Right forelimb (tissue), 1 donor: ENCODE data around the gene SPCS2.
"Not testable (repeated sequence)": the region's sequence is repeated elsewhere in the genome, so short reads cannot be mapped to it uniquely, and the experiment has no call there.

ENCODE experiments used
- DNase-seq: peaks from one replicate; pipeline ENCODE4 v3.0.0-alpha.2; 2018

Gene SPCS2

GRCh38 chr11:75002516-75002915, 53.5 kb downstream of the SPCS2 start:
- no peak for DNase-seq

GRCh38 chr11:75004215-75004614, 55.1 kb downstream of the SPCS2 start:
- DNase-seq = no peak

- DNase-seq = no peak
Observed at GRCh38 chr11:75011357-75011756, 62.3 kb downstream of the SPCS2 start.

DNA sequence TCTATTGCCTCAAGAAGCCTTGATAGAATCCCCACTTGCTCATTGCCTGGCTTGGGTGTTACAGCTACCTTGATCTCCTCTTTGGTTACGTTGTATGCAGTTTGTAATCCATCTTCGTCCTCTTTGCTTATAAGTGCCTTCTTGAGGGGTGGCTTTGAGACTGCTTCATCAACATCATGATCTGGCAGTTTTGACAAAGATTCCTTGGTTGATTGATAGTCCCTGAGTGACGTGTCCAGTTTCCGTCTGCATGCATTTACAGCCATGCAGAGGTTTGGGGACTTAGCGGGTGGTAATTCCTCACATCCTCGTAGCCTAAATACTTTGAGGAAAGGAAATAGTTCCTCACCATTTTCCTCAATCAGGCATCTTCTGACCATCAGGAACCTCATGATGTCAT, 62.8 kb downstream of the SPCS2 start:
- no peak for DNase-seq

DNA sequence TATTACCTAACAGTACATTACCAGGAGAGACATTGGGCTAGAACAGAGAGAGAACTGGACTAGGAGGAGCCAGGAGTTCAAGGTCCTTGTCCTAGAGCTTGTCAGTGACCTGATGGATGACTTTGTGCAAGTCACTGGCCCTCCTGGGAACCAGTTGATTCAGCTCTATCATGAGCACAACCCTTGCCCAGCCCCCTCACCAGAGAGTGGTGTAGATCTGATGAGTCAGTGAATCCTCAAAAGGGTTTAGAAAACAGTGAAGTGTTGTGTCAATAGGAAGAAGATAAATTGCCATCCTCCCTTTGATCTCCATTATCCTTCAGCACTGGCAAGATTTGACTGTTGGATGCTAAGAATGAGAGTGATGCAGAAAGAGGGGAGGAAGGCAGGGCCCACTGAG, 64.0 kb downstream of the SPCS2 start:
- no peak for DNase-seq

GRCh38 chr11:75014129-75014528, 65.1 kb downstream of the SPCS2 start:
- no peak for DNase-seq

GRCh38 chr11:75019200-75019599, 70.1 kb downstream of the SPCS2 start:
- not testable (repeated sequence) for DNase-seq

DNA sequence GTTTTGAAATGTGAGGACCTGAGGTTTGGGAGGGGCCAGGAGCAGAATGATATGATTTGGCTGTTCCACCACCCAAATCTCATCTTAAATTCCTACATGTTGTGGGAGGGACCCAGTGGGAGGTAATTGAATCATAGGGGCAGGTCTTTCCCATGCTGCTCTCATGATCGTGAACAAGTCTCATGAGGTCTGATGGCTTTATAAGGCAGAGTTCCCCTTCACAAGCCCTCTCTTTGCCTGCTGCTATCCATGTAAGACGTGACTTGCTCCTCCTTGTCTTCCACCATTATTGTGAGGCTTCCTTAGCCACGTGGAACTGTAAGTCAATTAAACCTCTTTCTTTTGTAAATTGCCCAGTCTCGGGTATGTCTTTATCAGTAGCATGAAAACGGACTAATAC, 71.3 kb downstream of the SPCS2 start:
- DNase-seq = not testable (repeated sequence)

DNA sequence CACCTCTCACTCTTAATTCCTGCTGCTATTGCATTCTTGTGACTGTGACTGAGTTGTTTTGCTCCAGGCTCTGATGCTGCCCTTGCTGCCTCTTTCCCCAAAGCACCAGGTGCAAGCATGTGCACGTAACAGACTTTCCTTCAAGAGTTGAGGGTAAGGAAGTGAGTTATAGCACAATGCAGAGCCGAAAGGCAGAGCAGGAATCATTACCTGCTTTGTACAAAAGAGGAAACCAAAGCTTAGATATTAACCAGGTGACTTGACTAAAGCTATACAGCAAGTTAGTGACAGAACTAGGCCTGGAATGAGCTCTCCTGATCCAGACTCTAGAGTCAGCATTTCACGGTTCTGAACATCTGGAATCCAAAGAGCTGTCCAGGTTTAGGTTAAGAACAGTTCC, 73.2 kb downstream of the SPCS2 start:
- no peak for DNase-seq

GRCh38 chr11:75022759-75023396, 73.8 kb downstream of the SPCS2 start:
- peak; percentile 86 for DNase-seq

- DNase-seq = no peak
Observed at GRCh38 chr11:75023446-75024067, 74.5 kb downstream of the SPCS2 start.

- no peak for DNase-seq
Observed at GRCh38 chr11:75024068-75024449, 75.0 kb downstream of the SPCS2 start.

- DNase-seq = no peak
Observed at GRCh38 chr11:75024764-75025211, 75.7 kb downstream of the SPCS2 start.

GRCh38 chr11:75025561-75025960, 76.5 kb downstream of the SPCS2 start:
- no peak for DNase-seq

DNA sequence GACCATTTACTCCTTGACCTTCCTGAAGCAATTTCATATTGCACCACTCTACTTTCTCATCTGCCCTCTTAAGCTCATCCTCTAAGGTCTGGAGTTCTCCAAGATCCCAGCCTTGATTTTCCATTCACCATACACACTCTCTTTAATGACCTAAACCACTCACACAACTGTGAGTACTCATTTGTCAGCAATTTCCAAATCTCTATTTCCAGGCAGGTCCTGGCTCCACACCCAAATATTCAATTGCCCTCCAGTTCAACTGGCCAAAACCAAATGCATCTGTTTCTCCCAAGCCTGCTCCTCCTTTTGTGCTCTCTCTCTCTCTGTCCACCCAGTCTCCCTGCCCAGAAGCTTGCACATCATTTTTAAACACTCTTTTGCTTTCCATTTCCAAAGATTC, 79.3 kb downstream of the SPCS2 start:
- no peak for DNase-seq
